RCC 7860 (cell line): ENCODE measurements around the gene TOMM5.

Experiments
- DNase-seq: peaks from one replicate; pipeline ENCODE4 v3.0.0-alpha.2; 2015; ENCODE audit warnings: low spot score
- FAIRE-seq: peaks from 2 replicates; lab custom pipeline; 2012; peaks lifted over from hg19 to GRCh38; lab: Jason Lieb, UNC

Gene TOMM5

DNA sequence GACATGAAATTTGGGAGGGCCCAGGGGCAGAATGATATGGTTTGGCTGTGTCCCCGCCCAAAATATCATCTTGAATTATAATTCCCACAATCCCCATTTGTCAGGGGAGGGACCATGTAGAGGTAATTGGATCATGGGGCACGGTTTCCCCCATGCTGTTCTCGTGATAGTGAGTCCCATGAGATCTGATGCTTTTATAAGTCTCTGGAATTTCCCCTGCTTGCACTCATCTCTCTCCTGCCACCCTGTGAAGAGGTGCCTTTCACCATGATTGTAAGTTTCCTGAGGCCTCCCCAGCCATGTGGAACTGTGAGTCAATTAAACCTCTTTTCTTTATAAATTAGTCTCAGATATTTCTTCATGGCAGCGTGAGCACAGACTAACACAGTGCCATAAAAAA is 27.5 kb downstream of the TOMM5 start:
- no peak for DNase-seq
- FAIRE-seq, result no peak

DNA sequence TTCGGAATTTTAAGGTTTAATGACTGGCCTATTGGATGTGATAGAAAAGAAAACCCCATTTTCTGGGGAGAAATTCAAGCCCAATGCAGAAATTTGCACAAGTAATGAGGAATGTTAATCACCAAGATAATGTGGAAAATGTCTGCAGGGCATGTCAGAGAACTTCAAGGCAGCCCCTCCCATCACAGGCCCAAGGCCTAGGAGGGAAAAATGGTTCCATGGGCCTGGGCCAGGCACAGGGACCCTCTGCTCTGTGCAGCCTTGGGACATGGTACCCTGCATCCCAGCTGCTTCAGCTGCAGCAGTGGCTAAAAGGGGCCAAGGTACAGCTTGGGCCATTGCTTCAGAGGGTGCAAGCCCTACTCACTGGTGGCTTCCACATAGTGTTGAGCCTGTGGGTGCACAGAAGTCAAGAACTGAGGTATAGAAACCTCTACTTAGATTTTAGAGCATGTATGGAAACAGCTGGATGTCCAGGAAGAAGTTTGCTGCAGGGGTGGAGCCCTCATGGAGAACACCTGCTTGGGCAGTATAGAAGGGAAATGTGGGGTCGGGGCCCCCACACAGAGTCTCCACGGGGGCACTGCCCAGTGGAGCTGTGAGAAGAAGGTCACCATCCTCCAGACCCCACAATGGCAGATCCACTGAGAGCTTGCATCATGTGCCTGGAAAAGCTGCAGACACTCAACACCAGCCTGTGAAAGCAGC is 28.4 kb downstream of the TOMM5 start:
- FAIRE-seq, result no peak
- DNase-seq, result no peak

DNA sequence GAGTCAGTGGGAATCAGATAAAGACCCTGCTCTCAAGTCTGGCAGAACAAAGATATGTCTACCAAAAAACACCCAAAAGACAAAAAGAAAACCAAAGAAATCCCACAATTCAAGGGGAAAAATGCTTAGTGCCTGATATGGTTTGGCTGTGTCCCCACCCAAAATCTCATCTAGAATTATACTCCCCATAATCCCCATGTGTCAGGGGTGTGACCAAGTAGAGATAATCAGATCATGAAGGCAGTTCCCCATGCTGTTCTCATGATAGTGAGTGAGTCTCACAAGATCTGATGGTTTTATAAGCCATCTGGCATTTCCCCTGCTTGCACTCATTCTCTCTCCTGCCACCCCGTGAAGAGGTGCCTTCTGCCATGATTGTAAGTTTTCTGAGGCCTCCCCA is 29.6 kb downstream of the TOMM5 start:
- DNase-seq (no peak), FAIRE-seq (no peak)

DNA sequence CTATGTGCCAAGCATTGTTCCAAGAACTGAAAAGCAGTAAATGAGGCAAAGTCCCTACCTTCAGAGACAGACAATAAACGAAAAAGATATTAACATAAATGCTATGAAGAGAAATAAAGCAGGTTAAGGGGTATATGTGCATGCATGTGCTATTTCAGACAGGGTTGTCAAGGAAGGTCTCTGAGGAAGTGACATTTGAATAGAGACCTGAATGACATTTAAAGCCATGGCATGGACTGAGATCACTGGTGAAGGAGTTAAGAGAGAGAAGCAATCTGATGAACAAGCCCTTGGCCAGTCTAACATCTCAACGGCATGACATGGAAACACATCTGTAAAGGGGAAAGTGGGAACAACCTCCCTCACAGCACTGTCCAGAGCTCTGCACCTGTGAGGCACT is 30.7 kb downstream of the TOMM5 start:
- DNase-seq (no peak), FAIRE-seq (no peak)

DNA sequence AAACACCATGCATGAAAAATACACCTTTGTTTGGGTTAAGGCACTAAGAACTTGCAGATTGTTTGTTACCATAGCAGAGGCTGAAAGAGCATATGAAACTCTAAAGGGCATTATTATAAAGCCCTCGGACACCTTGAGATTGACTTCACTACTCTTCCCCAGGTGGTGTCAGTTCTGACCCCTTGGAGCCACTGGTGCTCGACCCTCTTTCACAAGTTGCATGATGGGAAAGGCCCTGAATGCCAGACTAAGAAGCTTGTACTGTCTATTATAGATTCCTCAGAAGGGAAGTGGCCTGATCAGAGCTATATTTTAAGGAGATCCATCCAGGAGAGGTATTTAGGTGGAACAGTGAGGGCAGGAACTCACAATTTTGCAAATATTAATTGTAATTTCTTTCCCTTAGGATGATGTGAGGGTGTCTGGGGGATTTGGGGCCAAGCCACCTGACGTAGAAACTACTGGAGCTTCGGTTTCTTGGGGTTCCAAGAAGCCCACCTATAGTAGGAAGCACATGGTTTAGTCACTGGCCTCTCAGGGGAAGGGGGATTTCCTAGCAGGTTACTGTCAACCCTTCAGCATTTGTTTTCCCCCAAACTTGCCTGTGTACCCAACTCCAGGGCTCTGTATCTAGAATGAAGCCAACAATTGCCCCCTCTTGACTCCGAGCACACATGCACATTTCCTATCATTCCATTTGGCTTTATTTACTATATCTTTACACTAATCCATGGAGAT is 32.4 kb downstream of the TOMM5 start:
- no peak for FAIRE-seq
- no peak for DNase-seq

DNA sequence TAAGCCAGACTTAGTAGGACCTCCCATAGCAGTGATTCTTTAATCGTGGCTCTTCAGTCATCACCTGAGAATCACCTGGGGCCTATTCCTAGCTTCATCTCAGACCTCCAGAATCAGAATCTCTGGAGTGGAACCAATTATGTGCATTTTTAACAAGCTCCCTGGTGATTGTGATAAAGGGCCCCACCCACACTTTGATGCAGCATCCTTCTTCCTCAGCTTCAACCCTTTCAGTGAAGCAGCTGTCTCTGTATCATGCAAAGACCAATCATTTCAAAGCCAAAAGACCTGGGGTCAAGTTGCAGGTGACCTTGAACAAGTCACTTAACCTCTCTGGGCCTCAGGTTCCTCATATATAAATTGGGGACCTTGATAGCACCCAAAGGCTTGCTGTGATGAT is 33.3 kb downstream of the TOMM5 start:
- no peak for FAIRE-seq
- DNase-seq, result no peak

DNA sequence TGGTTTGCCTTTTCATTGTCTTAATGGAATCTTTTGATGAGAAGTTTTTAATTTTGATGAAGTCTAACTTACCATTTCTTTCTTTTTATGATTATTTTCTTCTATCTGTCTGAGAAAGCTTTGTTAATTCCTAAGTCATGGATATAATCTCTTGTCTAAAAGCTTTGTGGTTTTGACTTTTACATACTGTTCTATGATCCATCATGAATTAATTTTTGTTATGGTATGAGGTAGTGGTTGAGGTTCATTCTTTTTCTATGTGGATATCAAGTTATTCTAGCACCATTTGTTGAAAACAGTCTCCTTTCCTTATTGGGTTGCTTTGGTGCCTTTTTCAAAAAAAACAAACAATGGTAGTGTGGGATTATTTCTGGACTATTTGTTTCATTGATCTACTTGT is 36.6 kb downstream of the TOMM5 start:
- FAIRE-seq, result no peak

DNA sequence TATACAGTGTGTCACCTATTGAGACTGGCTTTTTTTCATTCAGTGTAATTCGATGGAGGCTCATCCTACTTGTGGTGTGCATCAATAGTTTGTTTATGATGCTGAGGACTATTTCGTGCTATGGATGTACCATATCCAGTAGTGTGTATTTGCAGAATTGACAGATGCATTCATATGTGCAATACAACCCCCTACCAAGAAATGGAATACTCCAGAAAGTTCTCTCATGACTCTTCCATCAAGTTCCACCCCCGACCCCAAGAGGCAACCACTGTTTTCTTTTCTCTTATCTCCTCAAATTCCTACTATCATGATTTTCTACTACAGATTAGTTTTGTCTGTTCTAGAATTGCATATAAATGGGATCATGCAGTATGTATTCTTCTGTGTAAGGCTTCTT is 38.1 kb downstream of the TOMM5 start:
- DNase-seq (no peak), FAIRE-seq (no peak)

More for the DNA sequence above, 36.6 kb downstream of the TOMM5 start:
- DNase-seq, result no peak

DNA sequence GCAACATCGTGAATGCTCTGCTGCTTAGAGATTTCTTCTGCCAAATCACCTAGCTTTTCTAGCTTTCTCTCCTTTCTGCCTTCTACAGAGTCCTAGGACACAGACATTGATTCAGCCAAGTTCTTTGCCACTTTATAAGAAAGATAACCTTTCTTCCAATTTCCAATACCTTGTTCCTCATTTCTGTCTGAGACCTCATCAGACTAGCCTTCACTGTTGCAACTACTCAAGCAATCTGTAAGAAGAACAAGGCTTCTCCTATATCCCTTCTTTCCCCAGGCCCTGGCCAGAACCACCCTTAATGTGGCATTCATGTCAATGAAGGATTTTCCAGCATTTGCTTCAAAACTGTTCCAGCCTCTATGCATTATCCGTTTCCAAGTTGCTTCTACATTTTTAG is 40.5 kb downstream of the TOMM5 start:
- DNase-seq (no peak), FAIRE-seq (no peak)

DNA sequence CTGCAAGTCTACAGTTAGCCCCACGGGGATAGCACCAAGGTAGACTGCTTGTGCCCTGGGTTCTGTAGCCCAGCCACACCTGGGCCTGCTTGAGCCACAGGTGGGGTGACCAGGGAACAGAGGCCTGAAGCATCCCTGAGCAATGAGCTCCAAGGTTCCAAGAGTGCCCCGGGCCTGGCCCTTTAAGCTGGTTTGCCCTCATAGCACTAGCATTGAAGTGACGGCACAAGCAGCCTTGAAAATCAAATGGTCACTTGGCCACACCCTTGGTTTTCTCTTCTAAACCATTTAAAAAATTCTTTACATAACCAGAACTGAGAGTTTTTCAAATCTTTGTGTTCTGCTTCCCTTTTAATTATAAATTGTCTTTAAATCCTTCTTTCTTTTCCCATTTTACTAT is 40.9 kb downstream of the TOMM5 start:
- FAIRE-seq (no peak), DNase-seq (no peak)

DNA sequence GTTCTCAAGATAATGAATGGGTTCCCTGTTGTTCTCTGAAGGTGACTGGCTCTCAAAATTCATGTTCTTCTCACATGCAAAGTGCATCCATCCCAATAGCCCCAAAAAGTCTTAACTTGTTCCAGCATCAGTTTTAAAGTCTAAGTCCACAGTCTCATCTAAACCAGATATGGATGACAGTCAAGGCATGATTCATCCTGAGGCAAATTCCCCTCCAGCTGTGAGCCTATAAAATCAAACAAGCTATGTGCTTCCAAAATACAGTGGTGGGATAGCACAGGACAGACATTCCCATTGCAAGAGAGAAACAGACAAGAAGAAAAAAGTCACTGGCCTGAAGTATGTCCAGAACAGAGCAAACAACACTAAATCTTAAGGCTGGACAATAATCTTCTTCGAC is 41.6 kb downstream of the TOMM5 start:
- FAIRE-seq, result no peak

DNA sequence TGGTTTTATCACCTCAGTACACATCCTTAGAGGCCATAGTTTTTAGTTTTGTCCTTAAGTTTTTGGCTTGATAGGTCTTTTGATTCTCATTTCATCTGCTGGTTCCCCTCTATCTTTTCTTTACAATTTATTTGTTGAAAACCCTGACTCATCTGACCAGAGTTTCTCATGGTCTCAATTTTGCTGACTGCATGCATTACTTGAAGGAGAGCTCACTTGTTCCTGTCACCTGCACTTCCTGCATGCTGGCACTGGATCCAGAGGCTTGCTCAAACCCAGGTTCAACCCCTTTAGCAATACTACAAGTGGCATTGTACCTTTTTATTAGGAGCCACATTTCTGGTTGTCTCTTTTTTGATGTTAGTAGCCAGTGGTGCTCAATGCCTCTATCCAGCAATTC is 42.9 kb downstream of the TOMM5 start:
- no peak for FAIRE-seq
- no peak for DNase-seq

More for the DNA sequence above, 41.6 kb downstream of the TOMM5 start:
- no peak for DNase-seq

DNA sequence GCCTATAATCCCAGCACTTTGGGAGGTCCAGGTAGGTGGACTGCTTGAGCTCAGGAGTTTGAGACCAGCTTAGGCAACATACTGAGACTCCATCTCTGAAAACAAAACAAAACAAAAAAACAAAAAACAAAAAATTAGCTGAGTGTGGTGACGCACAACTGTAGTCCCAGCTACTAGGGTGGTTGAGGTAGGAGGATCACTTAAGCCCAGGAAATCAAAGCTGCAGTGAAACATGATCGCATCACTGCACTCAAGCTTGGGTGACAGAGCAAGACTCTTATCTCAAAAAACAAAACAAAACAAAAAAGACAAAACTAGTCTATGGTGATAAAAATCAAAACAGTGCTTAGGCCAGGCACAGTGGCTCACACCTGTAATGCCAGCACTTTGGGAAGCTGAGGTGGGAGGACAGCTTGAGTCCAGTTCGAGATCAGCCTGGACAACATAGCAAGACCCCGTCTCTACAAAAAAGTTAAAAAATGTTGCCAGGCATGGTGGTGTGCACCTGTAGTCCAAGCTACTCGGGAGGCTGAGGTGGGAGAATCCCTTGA is 45.0 kb downstream of the TOMM5 start:
- DNase-seq (no peak), FAIRE-seq (no peak)

DNA sequence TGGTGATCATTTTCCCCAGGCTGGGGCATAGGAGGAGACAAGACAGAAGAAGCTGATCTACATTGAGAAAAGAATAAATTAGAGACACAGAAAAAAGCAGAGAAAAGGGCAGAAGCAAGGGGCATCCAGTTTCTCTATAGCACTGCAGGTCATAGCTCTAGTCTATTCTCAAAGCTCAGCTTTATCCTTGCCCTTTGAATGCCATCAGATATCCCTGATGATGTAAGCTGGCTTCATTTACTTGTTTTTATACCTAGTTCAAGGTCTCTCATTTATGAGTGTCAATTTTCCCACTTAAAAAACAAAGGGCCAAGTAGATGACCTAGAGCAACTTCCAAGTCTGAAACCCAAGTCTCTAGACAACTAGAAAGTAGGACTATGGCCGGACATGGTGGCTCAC is 48.9 kb downstream of the TOMM5 start:
- DNase-seq (no peak), FAIRE-seq (no peak)

DNA sequence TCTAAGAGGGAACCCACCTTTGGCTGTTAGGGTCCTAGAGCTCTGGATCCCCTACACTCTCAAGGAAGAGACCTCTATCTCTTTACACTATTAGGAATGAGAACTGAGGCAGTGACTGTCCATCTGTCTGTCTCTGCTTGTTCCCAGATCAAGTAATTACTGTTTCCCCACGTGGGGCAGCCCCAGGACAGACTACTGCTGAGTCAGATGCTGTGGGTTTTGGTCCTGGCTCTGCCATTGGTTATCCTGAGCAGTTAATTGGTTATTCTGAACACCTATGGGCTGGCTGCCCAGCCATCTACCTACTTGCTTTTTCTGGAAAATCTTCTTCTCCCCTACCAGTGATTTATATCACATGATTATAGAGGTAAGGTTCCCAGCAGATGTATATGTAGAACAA is 49.5 kb downstream of the TOMM5 start:
- no peak for FAIRE-seq
- peak; percentile 12 for DNase-seq

DNA sequence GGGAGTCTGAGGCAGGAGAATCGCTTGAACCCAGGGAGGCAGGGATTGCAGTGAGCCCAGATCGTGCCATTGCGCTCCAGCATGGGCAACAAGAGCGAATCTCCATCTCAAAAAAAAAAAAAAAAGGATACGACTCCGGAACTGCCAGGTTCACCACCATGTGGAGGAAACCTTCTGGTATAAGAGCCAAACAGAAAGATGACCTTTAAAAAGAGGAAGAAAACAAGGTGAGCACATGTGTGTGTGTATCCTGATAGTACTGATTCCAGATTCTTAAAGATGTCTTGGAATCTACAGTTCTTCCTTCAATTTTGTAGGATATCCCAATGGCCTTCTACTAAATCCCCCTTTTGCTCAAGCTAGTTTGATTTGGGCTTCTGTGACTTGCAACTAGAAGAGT is 49.9 kb downstream of the TOMM5 start:
- FAIRE-seq (no peak), DNase-seq (no peak)

DNA sequence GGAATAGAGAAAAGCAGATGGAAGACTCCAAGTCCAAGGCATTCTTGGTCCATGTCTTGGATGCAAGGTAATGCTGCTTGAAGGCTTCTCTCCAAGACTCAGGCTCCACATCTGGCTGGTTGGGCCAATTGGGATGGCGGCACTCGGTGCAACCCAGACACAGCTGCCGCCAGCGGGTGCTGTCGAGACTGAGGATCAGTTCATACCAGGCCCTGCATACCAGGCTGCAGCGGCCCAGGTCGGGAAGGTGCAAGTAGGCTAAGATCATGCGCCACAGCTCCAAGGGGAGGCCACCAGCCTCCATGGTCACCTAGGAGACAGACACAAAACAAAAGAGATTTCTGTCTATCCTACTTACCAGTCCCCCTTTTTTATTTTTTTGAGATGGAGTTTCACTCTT is 50.9 kb downstream of the TOMM5 start:
- no peak for FAIRE-seq
- no peak for DNase-seq

DNA sequence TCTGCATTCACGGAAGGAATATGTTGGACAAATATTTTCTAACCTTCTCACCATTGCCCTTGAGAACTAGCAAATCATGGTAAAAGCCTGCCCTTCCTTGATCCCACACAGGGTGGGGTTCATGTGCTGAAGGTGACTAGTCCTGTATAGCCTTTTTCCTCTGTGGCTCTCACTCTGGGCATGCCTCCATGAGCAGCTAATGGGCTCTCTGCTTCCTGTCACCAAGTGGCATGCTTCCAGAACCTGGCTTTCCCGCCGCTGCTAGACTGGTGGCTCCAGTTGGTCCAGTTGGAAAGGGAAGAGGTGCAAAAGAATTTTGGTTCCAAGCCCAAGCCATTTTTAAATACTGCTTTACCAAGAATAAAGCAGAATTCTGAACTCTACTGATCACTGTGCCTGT is 51.8 kb downstream of the TOMM5 start:
- FAIRE-seq (no peak), DNase-seq (no peak)

DNA sequence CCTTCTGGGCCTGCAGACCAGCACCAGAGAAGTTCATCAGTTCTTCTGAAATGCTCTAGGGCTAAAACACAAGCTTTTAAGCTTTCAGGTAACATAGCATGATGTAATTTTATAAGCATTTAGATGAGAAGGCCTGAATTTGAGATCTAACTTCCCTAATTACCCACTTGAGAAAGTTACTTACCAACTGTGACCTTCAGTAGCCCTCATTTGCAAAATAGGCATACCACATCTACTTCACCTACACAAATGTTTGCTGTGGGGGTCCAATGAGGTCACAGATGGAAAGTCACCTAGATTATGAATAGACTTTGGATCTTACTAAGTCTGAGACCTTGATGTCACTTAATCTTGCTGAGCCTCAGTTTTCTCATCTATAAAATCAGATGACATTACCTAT is 52.8 kb downstream of the TOMM5 start:
- DNase-seq (no peak), FAIRE-seq (no peak)
